GM19351 (cell line): ENCODE results near the gene CACNA1H.

ENCODE experiments used
- ATAC-seq: cut with Tn5 transposase; IDR thresholded peaks from one replicate; pipeline ENCODE4 v1.9.1; 2021; ENCODE audit warnings: mild to moderate bottlenecking, moderate library complexity; ENCODE audit not compliant: unreplicated experiment

The CACNA1H gene

GRCh38 chr16:1156055-1156982 lies 3.4 kb downstream of the CACNA1H start:
- ATAC-seq, result no peak

DNA sequence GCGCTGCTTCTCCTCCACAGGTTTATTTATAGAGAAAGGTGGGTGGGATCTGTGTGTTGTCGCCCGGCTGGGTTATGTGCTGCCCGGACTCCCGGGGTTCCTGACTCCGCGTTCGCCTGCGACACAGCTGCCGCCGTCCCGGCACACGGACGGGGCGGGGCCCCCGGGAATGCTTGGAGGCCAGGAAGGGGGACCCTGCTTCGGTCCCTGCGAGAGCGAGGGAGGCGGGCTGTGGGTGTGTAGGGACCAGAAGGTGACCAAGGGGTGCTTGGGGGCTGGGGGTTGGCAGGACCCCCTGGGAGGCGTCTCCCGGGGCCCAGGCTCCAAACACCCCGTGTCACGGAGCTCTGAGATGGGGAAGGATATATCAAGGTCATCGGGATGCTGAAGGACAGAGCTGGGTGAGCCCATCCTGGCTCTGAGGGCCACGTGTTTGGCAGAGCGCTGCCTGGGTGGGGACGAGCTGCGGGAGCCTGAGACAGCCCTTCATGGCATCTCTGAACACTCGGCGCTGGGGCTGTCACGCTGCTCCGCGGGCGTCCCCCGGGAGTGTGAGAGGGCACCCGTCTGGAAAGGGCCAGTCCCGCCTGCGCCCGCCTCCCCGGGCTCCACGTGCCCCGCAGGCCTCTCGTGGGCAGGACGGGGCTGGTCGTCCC lies 4.2 kb downstream of the CACNA1H start:
- ATAC-seq, result no peak

- no peak for ATAC-seq
These were observed 4.9 kb downstream of the CACNA1H start for GRCh38 chr16:1157639-1158455.

GRCh38 chr16:1158456-1159324 lies 5.8 kb downstream of the CACNA1H start:
- no peak for ATAC-seq

- no peak for ATAC-seq
These were observed 6.5 kb downstream of the CACNA1H start for GRCh38 chr16:1159325-1159972.

DNA sequence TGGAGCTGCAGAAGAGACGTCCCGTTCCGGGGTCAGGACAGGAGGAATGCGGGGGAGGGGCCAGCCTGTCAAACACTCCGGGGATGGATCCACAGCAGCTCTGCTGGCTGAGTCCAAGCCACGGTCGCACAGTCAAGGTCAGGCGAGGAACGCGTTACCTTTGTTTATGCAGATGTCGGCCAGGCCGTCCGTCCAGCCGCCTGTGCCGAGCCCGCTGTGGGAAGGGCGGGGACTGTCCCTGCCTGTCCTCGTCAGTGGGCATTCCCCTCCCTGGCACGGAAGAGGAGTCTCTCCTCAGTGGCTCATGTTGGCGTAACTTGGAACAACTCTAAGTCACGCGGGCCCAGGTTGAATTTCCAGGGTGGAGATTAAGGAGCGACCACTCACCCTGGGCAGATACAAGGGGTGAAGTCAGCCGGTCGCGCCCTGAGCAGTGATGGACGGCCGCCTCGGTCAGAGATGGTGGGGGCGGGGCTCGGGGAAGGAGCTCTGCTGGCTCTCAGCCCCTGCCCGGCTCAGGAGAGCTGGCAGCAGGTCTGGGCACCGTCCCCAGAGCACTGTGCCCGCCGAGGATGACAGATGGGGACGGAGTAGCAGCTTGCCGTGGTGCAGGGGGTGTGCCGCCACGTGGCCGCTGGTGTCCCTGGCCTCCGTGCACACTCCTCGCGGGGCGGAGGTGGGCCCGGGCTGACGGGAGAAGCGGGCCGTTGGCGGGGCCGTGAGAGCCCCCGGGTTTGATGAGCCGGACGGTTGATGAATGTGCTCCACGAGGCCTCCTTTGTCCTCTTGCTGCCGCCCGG lies 7.3 kb downstream of the CACNA1H start:
- ATAC-seq, result no peak

DNA sequence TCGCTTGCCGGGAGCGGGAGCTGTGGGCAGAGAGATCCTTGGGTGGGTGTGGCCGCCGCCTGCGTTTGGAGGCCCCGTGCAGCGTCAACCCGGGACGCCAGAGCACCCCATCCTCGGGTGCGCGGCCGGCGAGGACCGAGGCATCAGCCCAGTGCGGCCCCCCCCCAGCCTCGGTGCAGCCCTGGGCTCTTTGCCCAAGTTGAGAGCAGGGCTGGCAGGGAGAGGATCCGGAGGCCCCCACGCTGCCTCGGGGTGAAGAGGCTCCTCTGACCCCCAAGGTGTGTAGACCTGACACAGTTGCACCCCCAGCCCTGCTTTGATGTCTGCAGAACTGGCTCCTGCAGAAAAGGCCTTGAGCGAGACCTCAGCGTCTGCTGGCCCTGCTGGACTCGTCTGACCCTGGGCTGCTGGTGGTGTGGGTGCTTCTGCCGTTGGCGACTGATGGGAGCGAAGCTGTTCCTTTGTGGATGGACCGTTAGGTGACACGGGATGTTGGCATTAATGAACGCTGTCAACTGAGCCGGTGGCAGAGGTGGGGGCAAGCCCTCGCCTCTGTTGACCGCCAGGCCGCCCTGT lies 8.0 kb downstream of the CACNA1H start:
- no peak for ATAC-seq

DNA sequence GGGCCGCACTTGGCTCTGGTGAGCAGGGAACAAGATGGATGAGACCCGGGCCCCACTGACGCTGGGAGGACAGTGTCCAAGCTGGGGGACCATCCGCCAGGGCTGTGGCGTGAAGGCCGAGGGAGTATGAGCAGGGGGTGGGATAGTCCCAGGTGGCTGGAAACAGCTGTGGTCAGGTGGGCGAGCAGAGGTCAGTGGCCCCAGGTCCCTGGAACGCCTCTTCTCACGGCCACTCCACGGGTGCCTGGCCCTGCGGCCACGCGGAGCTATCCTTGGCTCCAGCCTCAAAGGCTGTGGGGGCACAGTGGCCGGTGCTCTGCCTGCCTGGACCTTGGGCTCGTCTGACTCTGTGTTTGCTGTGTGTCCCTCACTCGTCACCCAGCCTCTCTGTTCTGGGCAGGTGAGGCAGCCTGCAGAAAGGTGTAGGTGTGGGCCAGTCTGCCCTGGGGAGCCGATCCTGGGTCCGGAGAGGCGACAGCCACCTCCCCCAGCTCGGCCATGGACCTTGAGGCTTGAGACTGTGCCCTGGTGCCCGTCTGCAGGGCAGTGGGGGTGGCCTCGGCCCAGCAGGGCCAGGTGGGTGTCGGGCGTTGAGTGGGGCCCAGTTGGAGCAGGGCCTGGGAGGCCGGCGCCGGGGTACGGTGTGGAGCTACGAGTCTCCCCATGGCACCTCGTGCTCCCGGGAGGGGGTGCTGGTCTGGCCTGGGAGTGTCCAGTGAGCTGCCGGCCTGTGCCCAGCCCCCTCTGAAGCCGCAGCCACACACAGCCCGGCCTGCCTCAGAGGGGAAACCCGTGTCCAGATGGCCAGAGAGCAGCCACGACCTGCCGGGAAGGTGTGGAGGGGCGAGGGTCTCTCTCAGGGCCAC lies 10.0 kb downstream of the CACNA1H start:
- no peak for ATAC-seq

- ATAC-seq, result no peak
These were observed 10.7 kb downstream of the CACNA1H start for GRCh38 chr16:1163567-1164055.

GRCh38 chr16:1164382-1164781 lies 11.5 kb downstream of the CACNA1H start:
- ATAC-seq, result no peak

DNA sequence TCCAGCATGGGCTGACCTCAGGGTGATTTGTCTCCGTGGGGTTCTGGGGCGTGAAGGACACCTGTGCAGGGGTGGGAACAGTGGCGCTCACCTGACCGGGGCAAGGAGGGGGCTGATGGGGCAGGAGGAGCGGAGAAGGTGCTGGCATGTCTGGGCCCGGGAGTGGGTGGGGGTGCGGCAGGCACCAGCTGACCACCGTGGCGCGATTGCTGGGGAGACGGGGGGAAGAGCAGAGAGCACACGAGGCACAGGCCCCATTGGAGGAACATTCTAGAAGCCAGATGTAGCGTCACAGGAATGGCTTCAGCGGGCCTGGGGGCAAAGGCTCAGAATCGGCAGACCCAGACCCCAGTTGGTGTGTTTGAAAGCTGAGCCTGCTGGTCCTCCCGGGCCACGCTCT lies 12.1 kb downstream of the CACNA1H start:
- ATAC-seq, result no peak

- no peak for ATAC-seq
These were observed 12.6 kb downstream of the CACNA1H start for GRCh38 chr16:1165511-1165910.

DNA sequence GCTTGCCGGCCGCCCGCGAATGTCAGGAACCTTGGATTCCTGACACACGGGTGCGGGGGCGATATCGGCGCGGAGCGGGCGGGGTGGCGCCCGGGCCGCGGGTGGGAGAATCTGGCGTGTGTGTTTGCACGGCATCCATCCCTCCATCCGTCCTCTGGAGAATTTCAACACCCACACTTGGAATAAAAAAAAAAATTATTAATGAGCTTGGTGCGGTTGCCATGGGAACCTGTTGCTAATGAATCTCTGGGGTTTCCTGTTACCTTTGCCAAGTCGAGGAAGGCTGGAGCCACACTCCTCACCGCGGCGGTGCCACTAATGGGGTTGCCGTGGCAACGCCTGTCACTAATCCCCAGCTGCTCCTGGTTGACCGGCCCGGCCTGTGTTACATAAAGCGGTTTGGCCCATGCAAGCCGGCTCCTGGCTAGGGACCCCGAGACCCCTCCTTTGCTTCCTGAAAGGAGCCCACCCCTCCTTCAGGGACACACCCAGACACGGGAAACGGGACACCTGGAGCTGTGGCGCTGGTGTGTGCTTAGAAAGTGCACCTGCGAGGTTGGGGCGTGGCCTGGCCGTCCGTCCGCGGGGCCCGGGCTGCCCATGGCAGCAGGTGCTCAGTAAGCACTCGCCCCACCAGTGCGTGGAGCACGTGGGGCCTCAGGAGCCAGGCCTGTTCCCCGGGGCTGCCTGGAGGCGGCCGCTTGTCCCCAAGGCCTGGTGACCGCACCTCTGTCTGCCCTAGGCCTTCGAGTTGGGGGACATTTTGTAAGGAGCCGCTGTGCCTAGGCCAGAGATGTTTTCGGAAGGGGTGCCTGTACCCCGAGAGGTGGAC lies 14.6 kb downstream of the CACNA1H start:
- no peak for ATAC-seq

GRCh38 chr16:1168837-1169236 lies 15.9 kb downstream of the CACNA1H start:
- no peak for ATAC-seq

DNA sequence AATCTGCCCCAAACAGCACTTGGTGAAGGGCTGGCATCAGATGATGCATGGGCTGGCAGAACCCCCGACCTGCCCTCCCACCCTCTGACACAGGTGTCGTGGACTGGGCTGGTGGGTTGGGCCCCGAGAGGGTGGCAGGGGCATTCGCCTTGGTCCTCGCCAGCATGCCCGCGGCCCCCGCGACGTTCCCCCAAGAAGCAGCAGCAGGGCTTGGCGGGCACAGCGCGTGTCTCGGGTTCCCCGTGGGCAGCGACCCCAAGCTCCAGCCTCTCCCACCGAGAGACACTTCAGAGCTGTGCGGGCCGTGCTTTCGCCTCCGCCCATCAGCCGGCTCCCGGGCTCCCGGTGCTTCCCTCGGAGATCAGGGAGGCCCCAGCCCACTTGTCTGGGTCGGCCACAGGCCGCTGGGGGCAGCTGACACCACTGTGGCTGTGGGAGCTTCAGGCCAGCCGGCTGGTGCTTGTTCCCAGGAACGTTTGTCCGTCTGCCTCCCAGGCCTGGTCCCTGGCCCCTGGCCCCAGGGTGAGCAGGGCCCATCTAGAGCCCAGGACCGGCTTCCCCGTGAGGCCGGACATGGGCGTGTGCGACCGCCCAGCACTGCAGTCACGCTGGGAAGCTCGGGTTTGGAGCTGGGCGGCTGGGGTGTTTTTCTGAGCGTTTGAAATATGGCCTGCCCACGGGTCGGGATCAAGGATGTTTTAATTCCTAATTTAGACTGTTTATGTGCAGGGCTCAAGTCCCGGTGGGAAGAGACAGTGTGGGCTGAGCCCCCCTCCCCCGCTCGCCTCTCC lies 16.6 kb downstream of the CACNA1H start:
- ATAC-seq, result no peak

DNA sequence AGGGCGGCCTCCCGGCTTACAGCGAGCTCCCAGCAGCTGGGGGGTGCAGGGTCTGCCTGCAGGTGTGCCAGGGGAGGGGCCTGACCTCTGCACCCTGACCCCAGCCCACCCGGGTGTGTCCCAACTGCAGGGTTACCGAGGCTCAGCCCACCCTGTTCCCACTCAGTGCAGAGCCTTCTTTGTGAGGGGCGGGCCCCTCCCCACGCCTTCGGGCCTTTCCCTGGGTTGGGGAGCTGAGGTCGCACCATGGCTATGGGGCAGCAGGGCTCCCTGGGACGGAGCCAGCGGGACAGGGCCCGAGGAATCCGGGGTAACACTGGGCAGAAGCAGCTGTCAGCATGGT lies 17.1 kb downstream of the CACNA1H start:
- ATAC-seq, result no peak
